ENCODE data around the gene RUNX3.

DNA sequence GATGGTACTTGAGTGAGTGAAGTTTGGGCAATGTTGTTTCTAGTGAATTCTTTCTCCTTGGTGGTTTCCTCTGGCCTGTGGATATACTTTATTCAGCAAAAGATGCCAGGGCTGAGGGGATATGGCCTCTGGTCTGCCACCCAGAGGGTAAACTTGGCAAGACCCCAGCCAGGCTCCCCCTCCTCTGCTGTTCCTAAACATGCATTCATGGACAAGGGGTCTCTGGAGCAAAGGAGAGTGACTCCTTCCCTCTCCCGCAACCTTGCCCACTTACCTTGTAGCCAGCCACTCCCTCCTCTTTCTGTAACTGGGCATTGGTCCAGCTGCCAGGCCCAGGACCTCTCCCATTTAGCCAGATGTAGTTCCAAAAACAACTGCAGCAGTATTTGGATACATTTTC, 43.8 kb downstream of the RUNX3 start:
- no peak for TF ChIP-seq POLR2AphosphoS5 (IDR thresholded peaks at IDR 0.05)
- TF ChIP-seq, protein P1, sequence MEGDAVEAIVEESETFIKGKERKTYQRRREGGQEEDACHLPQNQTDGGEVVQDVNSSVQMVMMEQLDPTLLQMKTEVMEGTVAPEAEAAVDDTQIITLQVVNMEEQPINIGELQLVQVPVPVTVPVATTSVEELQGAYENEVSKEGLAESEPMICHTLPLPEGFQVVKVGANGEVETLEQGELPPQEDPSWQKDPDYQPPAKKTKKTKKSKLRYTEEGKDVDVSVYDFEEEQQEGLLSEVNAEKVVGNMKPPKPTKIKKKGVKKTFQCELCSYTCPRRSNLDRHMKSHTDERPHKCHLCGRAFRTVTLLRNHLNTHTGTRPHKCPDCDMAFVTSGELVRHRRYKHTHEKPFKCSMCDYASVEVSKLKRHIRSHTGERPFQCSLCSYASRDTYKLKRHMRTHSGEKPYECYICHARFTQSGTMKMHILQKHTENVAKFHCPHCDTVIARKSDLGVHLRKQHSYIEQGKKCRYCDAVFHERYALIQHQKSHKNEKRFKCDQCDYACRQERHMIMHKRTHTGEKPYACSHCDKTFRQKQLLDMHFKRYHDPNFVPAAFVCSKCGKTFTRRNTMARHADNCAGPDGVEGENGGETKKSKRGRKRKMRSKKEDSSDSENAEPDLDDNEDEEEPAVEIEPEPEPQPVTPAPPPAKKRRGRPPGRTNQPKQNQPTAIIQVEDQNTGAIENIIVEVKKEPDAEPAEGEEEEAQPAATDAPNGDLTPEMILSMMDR (IDR thresholded peaks at IDR 0.05 in 8 of 11, conservative IDR thresholded peaks at IDR 0.05 in 3 of 11) = no peak
- no peak for TF ChIP-seq POLR2A (IDR thresholded peaks at IDR 0.05)
